Breast epithelium (tissue), 4 donors: Measurements from ENCODE around the gene DDX19B. TPM values are rescaled to one million over a fixed set of nuclear protein-coding genes. Genes with fewer than 3 reads are reported as not detected.

ENCODE experiments used
- DNase-seq, 2 donors: peaks; one replicate each; pipeline ENCODE4 v3.0.0-alpha.2; 2019; ENCODE audit warnings: low spot score in 2 of 2
- H3K27ac ChIP-seq, 2 donors: fragments of 200-600 bp; sonication (generic) in 1 of 2; one replicate each; pipeline ENCODE4 v1.5.1; 2016 to 2019; ENCODE audit warnings: mild to moderate bottlenecking in 1 of 2
- H3K27me3 ChIP-seq, 2 donors: fragments of 200-600 bp; sonication (generic) in 1 of 2; one replicate each; pipeline versions ENCODE4 v1.5.1 to v1.6.0; 2017 to 2019; ENCODE audit warnings: control low read depth in 1 of 2, mild to moderate bottlenecking in 1 of 2
- H3K36me3 ChIP-seq: fragments of 200-600 bp; one replicate; pipeline ENCODE4 v1.5.1; 2019
- H3K4me1 ChIP-seq, 2 donors: fragments of 200-600 bp; sonication (generic); one replicate each; pipeline ENCODE4 v1.5.1; 2016 to 2019; ENCODE audit warnings: control low read depth in 1 of 2
- H3K4me3 ChIP-seq, 3 donors: fragments of 200-600 bp; sonication (generic); 1 replicate in 2 of 3; 2 replicates in 1 of 3; pipeline ENCODE4 v1.5.1; 2016 to 2019; ENCODE audit warnings: mild to moderate bottlenecking in 3 of 3, moderate library complexity in 2 of 3
- H3K9me3 ChIP-seq, 2 donors: fragments of 200-600 bp; sonication (generic) in 1 of 2; one replicate each; pipeline ENCODE4 v1.5.1; 2016 to 2019; ENCODE audit warnings: control low read depth in 1 of 2
- CTCF ChIP-seq, 3 donors: fragments of 450-650 bp; IDR thresholded peaks; one replicate each; pipeline ENCODE4 v1.5.1; 2016 to 2017; ENCODE audit warnings: antibody characterized with exemption in 3 of 3, mild to moderate bottlenecking in 3 of 3, moderate library complexity in 3 of 3
- POLR2A ChIP-seq: fragments of 450-650 bp; IDR thresholded peaks from one replicate; pipeline ENCODE4 v1.6.1; 2016; ENCODE audit warnings: antibody characterized with exemption, mild to moderate bottlenecking, moderate library complexity
- POLR2AphosphoS5 ChIP-seq, 3 donors: sonication (generic); formaldehyde crosslinking; IDR thresholded peaks; one replicate each; pipeline ENCODE4 v1.6.1; 2017; ENCODE audit warnings: antibody characterized with exemption in 3 of 3
- intact Hi-C: fragments of 100-400 bp; cut with DNase I; formaldehyde crosslinking; loops from one replicate; pipeline ENCODE4 v1.15.1; 2023; ENCODE audit warnings: low total_unique reads
- total RNA-seq, 3 donors: library from RNA; depleted of rRNA; stranded (reverse); fragments of >200 nt; gene quantifications; one replicate each; pipeline ENCODE4 v1.1.0, GENCODE V29; 2016

DDX19B gene
- total RNA-seq, 3 donors from 2014 or later: 37.0 to 39.5 (median 39.5) TPM

GRCh38 chr16:70341600-70341999 lies 42.6 kb downstream of the DDX19B start:
- Histone ChIP-seq H3K36me3 (no peaks in the 10 kb centered on the region), H3K4me1 (no peaks in the 10 kb centered on the region), H3K4me3 (no peak overlapping the region), H3K27ac (no peak overlapping the region), H3K27me3 (no peaks in the 10 kb centered on the region), H3K9me3 (no peaks in the 10 kb centered on the region)
- TF ChIP-seq POLR2AphosphoS5 (IDR thresholded peaks at IDR 0.05): no peak
- TF ChIP-seq CTCF (IDR thresholded peaks at IDR 0.05): no peak
- TF ChIP-seq POLR2A: no peak
- DNase-seq: no peak
- intact Hi-C loops: no loop called here

GRCh38 chr16:70342016-70342415 lies 43.0 kb downstream of the DDX19B start:
- Histone ChIP-seq H3K27me3 (no peaks in the 10 kb centered on the region), H3K27ac (no peak overlapping the region), H3K4me3 (no peak overlapping the region), H3K4me1 (no peaks in the 10 kb centered on the region), H3K36me3 (no peaks in the 10 kb centered on the region), H3K9me3 (no peaks in the 10 kb centered on the region)
- intact Hi-C loops: no loop called here
- no peak for DNase-seq
- no peak for TF ChIP-seq CTCF (IDR thresholded peaks at IDR 0.05)
- no peak for TF ChIP-seq POLR2A
- no peak for TF ChIP-seq POLR2AphosphoS5 (IDR thresholded peaks at IDR 0.05)

- Histone ChIP-seq H3K4me3 (peak overlapping the region; percentile 79 to 92 (median 83)), H3K4me1 (peaks cover 0 to 9% of the 10 kb centered on the region in 2 donors), H3K27ac (peak overlapping the region; percentile 94 to 97), H3K27me3 (no peaks in the 10 kb centered on the region), H3K36me3 (no peaks in the 10 kb centered on the region), H3K9me3 (no peaks in the 10 kb centered on the region)
- TF ChIP-seq POLR2A (no peak), POLR2AphosphoS5 (IDR thresholded peaks at IDR 0.05) (no peak), CTCF (IDR thresholded peaks at IDR 0.05) (no peak)
- intact Hi-C loops: loop anchor here (5.0 kb wide), 1 partner anchor 406 kb away; no protein-coding TSS in a partner anchor
- no peak for DNase-seq
These were observed 46.9 kb downstream of the DDX19B start for GRCh38 chr16:70345840-70346239.

- intact Hi-C loops: loop anchor here (5.0 kb wide), 1 partner anchor 403 kb away; no protein-coding TSS in a partner anchor
- no peak for DNase-seq
- Histone ChIP-seq H3K9me3 (no peaks in the 10 kb centered on the region), H3K27me3 (no peaks in the 10 kb centered on the region), H3K4me1 (peaks cover 0 to 9% of the 10 kb centered on the region in 2 donors), H3K27ac (no peak overlapping the region), H3K36me3 (no peaks in the 10 kb centered on the region), H3K4me3 (no peak overlapping the region)
- TF ChIP-seq CTCF (IDR thresholded peaks at IDR 0.05) (no peak), POLR2A (no peak), POLR2AphosphoS5 (IDR thresholded peaks at IDR 0.05) (no peak)
These were observed 50.0 kb downstream of the DDX19B start for GRCh38 chr16:70348991-70349390.

- Histone ChIP-seq H3K4me3 (no peak overlapping the region), H3K27me3 (no peaks in the 10 kb centered on the region), H3K27ac (no peak overlapping the region), H3K9me3 (no peaks in the 10 kb centered on the region), H3K4me1 (peaks cover 0 to 9% of the 10 kb centered on the region in 2 donors), H3K36me3 (no peaks in the 10 kb centered on the region)
- intact Hi-C loops: loop anchor here (5.0 kb wide), 1 partner anchor 403 kb away; no protein-coding TSS in a partner anchor
- no peak for TF ChIP-seq POLR2AphosphoS5 (IDR thresholded peaks at IDR 0.05)
- DNase-seq: no peak
These were observed 50.8 kb downstream of the DDX19B start for GRCh38 chr16:70349783-70350182.

- H3K27me3 ChIP-seq: no peaks in the 10 kb centered on the region
- no peaks in the 10 kb centered on the region for H3K9me3 ChIP-seq
- no peak overlapping the region for H3K4me3 ChIP-seq
- no peaks in the 10 kb centered on the region for H3K36me3 ChIP-seq
- H3K4me1 ChIP-seq: no peaks in the 10 kb centered on the region
- TF ChIP-seq POLR2A: no peak
- no peak for TF ChIP-seq POLR2AphosphoS5 (IDR thresholded peaks at IDR 0.05)
- no peak for TF ChIP-seq CTCF (IDR thresholded peaks at IDR 0.05)
- H3K27ac ChIP-seq: no peak overlapping the region
- intact Hi-C loops: no loop called here
- DNase-seq: no peak
These were observed 60.6 kb downstream of the DDX19B start for GRCh38 chr16:70359552-70359951.
